Kidney tubule cell (primary cell): ENCODE data around the gene SLC22A5.
A peak's percentile ranks its signal among the peaks of the same experiment; 100 is the strongest.

ENCODE experiments used
- DNase-seq: peaks from one replicate; pipeline ENCODE4 v3.0.0-alpha.2; 2018; ENCODE audit warnings: low spot score

Gene SLC22A5

GRCh38 chr5:132365213-132365612 lies 4.3 kb upstream of the SLC22A5 start:
- DNase-seq, result peak; percentile 92

- peak; percentile 28 for DNase-seq
These were observed 1.3 kb upstream of the SLC22A5 start for GRCh38 chr5:132368186-132368585.

GRCh38 chr5:132369007-132369473 lies 470 bp upstream of the SLC22A5 start:
- peak; percentile 75 for DNase-seq

- no peak for DNase-seq
These were observed 866 bp downstream of the SLC22A5 start for GRCh38 chr5:132370181-132370970.

GRCh38 chr5:132370971-132371602 lies 1.6 kb downstream of the SLC22A5 start:
- peak; percentile 42 for DNase-seq

- DNase-seq, result no peak
These were observed 2.1 kb downstream of the SLC22A5 start for GRCh38 chr5:132371603-132371994.

- DNase-seq, result peak; percentile 33
These were observed 2.6 kb downstream of the SLC22A5 start for GRCh38 chr5:132372127-132372526.

GRCh38 chr5:132372542-132372941 lies 3.0 kb downstream of the SLC22A5 start:
- peak; percentile 17 for DNase-seq

- no peak for DNase-seq
These were observed 6.4 kb downstream of the SLC22A5 start for GRCh38 chr5:132375957-132376356.

- DNase-seq, result no peak
These were observed 7.5 kb downstream of the SLC22A5 start for GRCh38 chr5:132376694-132377641.

- no peak for DNase-seq
These were observed 8.2 kb downstream of the SLC22A5 start for GRCh38 chr5:132377738-132378137.

GRCh38 chr5:132378580-132378979 lies 9.1 kb downstream of the SLC22A5 start:
- peak; percentile 93 for DNase-seq

- DNase-seq, result no peak
These were observed 10.5 kb downstream of the SLC22A5 start for GRCh38 chr5:132380047-132380446.

GRCh38 chr5:132380741-132381140 lies 11.2 kb downstream of the SLC22A5 start:
- DNase-seq, result no peak

GRCh38 chr5:132381614-132382013 lies 12.1 kb downstream of the SLC22A5 start:
- no peak for DNase-seq

- no peak for DNase-seq
These were observed 13.8 kb downstream of the SLC22A5 start for GRCh38 chr5:132383261-132383660.

GRCh38 chr5:132383984-132384383 lies 14.5 kb downstream of the SLC22A5 start:
- DNase-seq, result no peak

GRCh38 chr5:132384506-132385050 lies 15.1 kb downstream of the SLC22A5 start:
- DNase-seq, result no peak

GRCh38 chr5:132385326-132386105 lies 16.0 kb downstream of the SLC22A5 start:
- peak; percentile 74 for DNase-seq

- DNase-seq, result peak; percentile 75
These were observed 17.3 kb downstream of the SLC22A5 start for GRCh38 chr5:132386644-132387286.
